ENCODE results near the gene ERFE. TPM values are rescaled to one million over a fixed set of nuclear protein-coding genes. Genes with fewer than 3 reads are reported as not detected.

The ERFE gene
- polyA plus RNA-seq, 4 donors, result 0.70 to 7.7 (median 5.0) TPM

- no peak for DNase-seq (ENCODE audit: low read depth in 4 of 4, low spot score in 3 of 4)
These were observed 20.2 kb upstream of the ERFE start, which contains the start of gene KLHL30 for GRCh38 chr2:238138331-238139195. KLHL30 (plus strand) TSS chr2:238138668; CDS start chr2:238140755, 2,087 bp downstream.

GRCh38 chr2:238139196-238140039 lies 19.4 kb upstream of the ERFE start:
- no peak for DNase-seq (ENCODE audit: low read depth in 4 of 4, low spot score in 3 of 4)

- no peak for DNase-seq (ENCODE audit: low read depth in 4 of 4, low spot score in 3 of 4)
These were observed 18.7 kb upstream of the ERFE start for GRCh38 chr2:238140040-238140439.

- no peak for DNase-seq (ENCODE audit: low read depth in 4 of 4, low spot score in 3 of 4)
These were observed 17.8 kb upstream of the ERFE start for GRCh38 chr2:238140721-238141540.

GRCh38 chr2:238141541-238142318 lies 17.0 kb upstream of the ERFE start:
- DNase-seq (ENCODE audit: low read depth in 4 of 4, low spot score in 3 of 4), result no peak

- DNase-seq (ENCODE audit: low read depth in 4 of 4, low spot score in 3 of 4), result no peak
These were observed 16.2 kb upstream of the ERFE start for GRCh38 chr2:238142382-238143205.

GRCh38 chr2:238143239-238143951 lies 15.4 kb upstream of the ERFE start:
- no peak for DNase-seq (ENCODE audit: low read depth in 4 of 4, low spot score in 3 of 4)

- no peak for DNase-seq (ENCODE audit: low read depth in 4 of 4, low spot score in 3 of 4)
These were observed 14.5 kb upstream of the ERFE start for GRCh38 chr2:238144262-238144661.

- no peak for DNase-seq (ENCODE audit: low read depth in 4 of 4, low spot score in 3 of 4)
These were observed 13.7 kb upstream of the ERFE start for GRCh38 chr2:238145046-238145445.

GRCh38 chr2:238145851-238146250 lies 12.9 kb upstream of the ERFE start:
- no peak for DNase-seq (ENCODE audit: low read depth in 4 of 4, low spot score in 3 of 4)

GRCh38 chr2:238146884-238147544 lies 11.8 kb upstream of the ERFE start:
- DNase-seq (ENCODE audit: low read depth in 4 of 4, low spot score in 3 of 4), result no peak

GRCh38 chr2:238148981-238149380 lies 9.8 kb upstream of the ERFE start:
- DNase-seq (ENCODE audit: low read depth in 4 of 4, low spot score in 3 of 4), result no peak

- no peak for DNase-seq (ENCODE audit: low read depth in 4 of 4, low spot score in 3 of 4)
These were observed 8.8 kb upstream of the ERFE start for GRCh38 chr2:238149841-238150572.

- DNase-seq (ENCODE audit: low read depth in 4 of 4, low spot score in 3 of 4), result no peak
These were observed 8.1 kb upstream of the ERFE start for GRCh38 chr2:238150686-238151085.

GRCh38 chr2:238151205-238151604 lies 7.6 kb upstream of the ERFE start:
- no peak for DNase-seq (ENCODE audit: low read depth in 4 of 4, low spot score in 3 of 4)

- DNase-seq (ENCODE audit: low read depth in 4 of 4, low spot score in 3 of 4), result no peak
These were observed 7.0 kb upstream of the ERFE start for GRCh38 chr2:238151628-238152235.

Measured in left renal pelvis (tissue), 4 donors.